IPS DF 4.7 (cell line): ENCODE results near the gene ZPLD1.

Experiments
- DNase-seq: peaks from one replicate; pipeline ENCODE4 v3.0.0-alpha.2; 2013; ENCODE audit warnings: low spot score; ENCODE audit errors: extremely low read depth

Gene ZPLD1

GRCh38 chr3:102434715-102435114, at the start of gene ZPLD1:
ZPLD1 (plus strand) TSS chr3:102435015; CDS start chr3:102438488, 3,473 bp downstream.
- DNase-seq: no peak

- no peak for DNase-seq
These were observed 44.5 kb upstream of the ZPLD1 start for GRCh38 chr3:102390171-102390864.

GRCh38 chr3:102390916-102391315, 43.9 kb upstream of the ZPLD1 start:
- no peak for DNase-seq

- DNase-seq: no peak
These were observed 43.3 kb upstream of the ZPLD1 start for GRCh38 chr3:102391491-102391890.

- no peak for DNase-seq
These were observed 40.3 kb upstream of the ZPLD1 start for GRCh38 chr3:102394517-102394916.

GRCh38 chr3:102398176-102398575, 36.6 kb upstream of the ZPLD1 start:
- DNase-seq: no peak

- no peak for DNase-seq
These were observed 36.1 kb upstream of the ZPLD1 start for GRCh38 chr3:102398666-102399065.

- DNase-seq: no peak
These were observed 34.7 kb upstream of the ZPLD1 start for GRCh38 chr3:102400142-102400541.

GRCh38 chr3:102400766-102401165, 34.0 kb upstream of the ZPLD1 start:
- no peak for DNase-seq

- no peak for DNase-seq
These were observed 24.2 kb upstream of the ZPLD1 start for GRCh38 chr3:102410616-102411015.

GRCh38 chr3:102415553-102415952, 19.3 kb upstream of the ZPLD1 start:
- DNase-seq: no peak

- DNase-seq: no peak
These were observed 15.0 kb upstream of the ZPLD1 start for GRCh38 chr3:102419786-102420185.

GRCh38 chr3:102441832-102442231, 7.0 kb downstream of the ZPLD1 start:
- no peak for DNase-seq

GRCh38 chr3:102443021-102443420, 8.2 kb downstream of the ZPLD1 start:
- no peak for DNase-seq

- DNase-seq: no peak
These were observed 9.3 kb downstream of the ZPLD1 start for GRCh38 chr3:102444101-102444500.

GRCh38 chr3:102447272-102447671, 12.5 kb downstream of the ZPLD1 start:
- DNase-seq: no peak

- DNase-seq: no peak
These were observed 14.5 kb downstream of the ZPLD1 start for GRCh38 chr3:102449341-102449740.

- no peak for DNase-seq
These were observed 15.1 kb downstream of the ZPLD1 start for GRCh38 chr3:102449930-102450329.

- no peak for DNase-seq
These were observed 16.2 kb downstream of the ZPLD1 start for GRCh38 chr3:102450976-102451375.

- no peak for DNase-seq
These were observed 16.7 kb downstream of the ZPLD1 start for GRCh38 chr3:102451543-102451942.

- no peak for DNase-seq
These were observed 19.4 kb downstream of the ZPLD1 start for GRCh38 chr3:102454181-102454580.

- DNase-seq: no peak
These were observed 22.8 kb downstream of the ZPLD1 start for GRCh38 chr3:102457644-102458043.

- no peak for DNase-seq
These were observed 25.8 kb downstream of the ZPLD1 start for GRCh38 chr3:102460579-102460978.

- DNase-seq: no peak
These were observed 29.4 kb downstream of the ZPLD1 start for GRCh38 chr3:102464261-102464660.
